Body of pancreas (tissue), 4 donors: ENCODE results near the gene AJAP1. TPM values are rescaled to one million over a fixed set of nuclear protein-coding genes. Genes with fewer than 3 reads are reported as not detected.

Experiments
- ATAC-seq: fragments of 150-250 bp; one replicate; pipeline ENCODE4 v1.9.1; 2016
- DNase-seq, 4 donors: peaks; one replicate each; pipeline ENCODE4 v3.0.0-alpha.2; 2019
- H3K27ac ChIP-seq, 4 donors: fragments of 200-600 bp; sonication (generic); 1 replicate in 3 of 4; 2 replicates in 1 of 4; pipeline versions ENCODE4 v1.5.1 to v1.6.1; 2016 to 2019; ENCODE audit warnings: mild to moderate bottlenecking in 1 of 4, mixed read lengths in 1 of 4, moderate library complexity in 1 of 4
- H3K27me3 ChIP-seq, 2 donors: fragments of 200-600 bp; sonication (generic); one replicate each; pipeline ENCODE4 v1.6.0; 2016; ENCODE audit warnings: mild to moderate bottlenecking in 1 of 2
- H3K36me3 ChIP-seq, 2 donors: fragments of 200-600 bp; sonication (generic); replicated peaks in 1 of 2; 2 replicates each; pipeline ENCODE4 v1.5.1; 2016; ENCODE audit warnings: low read depth in 2 of 2; ENCODE audit not compliant: insufficient read depth in 1 of 2
- H3K4me1 ChIP-seq: fragments of 200-600 bp; sonication (generic); one replicate; pipeline ENCODE4 v1.6.0; 2016
- H3K4me3 ChIP-seq, 2 donors: fragments of 200-600 bp; sonication (generic); 1 replicate in 1 of 2; 2 replicates in 1 of 2; pipeline ENCODE4 v1.5.1; 2016 to 2019
- H3K9me3 ChIP-seq, 3 donors: fragments of 200-600 bp; sonication (generic); 1 replicate in 2 of 3; 2 replicates in 1 of 3; pipeline ENCODE4 v1.5.1; 2016
- POLR2A ChIP-seq, 3 donors: fragments of 450-650 bp; IDR thresholded peaks; one replicate each; pipeline ENCODE4 v1.6.1; 2016; ENCODE audit warnings: antibody characterized with exemption in 3 of 3, mild to moderate bottlenecking in 2 of 3
- WGBS, 2 donors: methylation state at CpG; one replicate each; pipeline ENCODE4 v1.1.5; 2017; 5-methylcytosine and 5-hydroxymethylcytosine counted together
- intact Hi-C: fragments of 100-400 bp; cut with DNase I; formaldehyde crosslinking; loops from one replicate; pipeline ENCODE4 v1.15.1; 2023
- total RNA-seq, 2 donors: library from RNA; depleted of rRNA; stranded (reverse); fragments of >200 nt; gene quantifications; one replicate each; pipeline ENCODE4 v1.1.0, GENCODE V29; 2016
- TF ChIP-seq, protein P1 (sequence below), 7 experiments: fragments of 450-650 bp in 4 of 7; fragments of 200-600 bp in 3 of 7; sonication (generic) in 3 of 7; IDR thresholded peaks; one replicate each; pipeline ENCODE4 v1.5.1; 2016 to 2019; ENCODE audit warnings: antibody characterized with exemption in 7 of 7

The AJAP1 gene, protein sequence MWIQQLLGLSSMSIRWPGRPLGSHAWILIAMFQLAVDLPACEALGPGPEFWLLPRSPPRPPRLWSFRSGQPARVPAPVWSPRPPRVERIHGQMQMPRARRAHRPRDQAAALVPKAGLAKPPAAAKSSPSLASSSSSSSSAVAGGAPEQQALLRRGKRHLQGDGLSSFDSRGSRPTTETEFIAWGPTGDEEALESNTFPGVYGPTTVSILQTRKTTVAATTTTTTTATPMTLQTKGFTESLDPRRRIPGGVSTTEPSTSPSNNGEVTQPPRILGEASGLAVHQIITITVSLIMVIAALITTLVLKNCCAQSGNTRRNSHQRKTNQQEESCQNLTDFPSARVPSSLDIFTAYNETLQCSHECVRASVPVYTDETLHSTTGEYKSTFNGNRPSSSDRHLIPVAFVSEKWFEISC
- total RNA-seq, result 1 to 10 TPM in 1 of 2 donors, under 1 TPM in 1; 0.66 to 2.9 TPM

GRCh38 chr1:4653796-4654725, at the start of gene AJAP1:
Gene AJAP1 (plus strand): TSS chr1:4654609. CDS start chr1:4655426, 817 bp downstream.
- WGBS, 2 donors, result 2 to 3% methylated on average over 7 to 92 of the region's 112 CpGs
- Histone ChIP-seq H3K27ac (peak within 1 kb of the TSS in 1 of 4 donors; percentile 34), H3K27me3 (peaks cover 0 to 13% of the 10 kb centered on the region in 2 donors), H3K4me1 (peaks cover 25% of the 10 kb centered on the region), H3K36me3 (no peaks in the 10 kb centered on the region), H3K9me3 (no peaks in the 10 kb centered on the region), H3K4me3 (no peak within 1 kb of the TSS)
- intact Hi-C loops, result no loop called here
- ATAC-seq, result no peak
- DNase-seq, result no peak
- TF ChIP-seq, protein P1, sequence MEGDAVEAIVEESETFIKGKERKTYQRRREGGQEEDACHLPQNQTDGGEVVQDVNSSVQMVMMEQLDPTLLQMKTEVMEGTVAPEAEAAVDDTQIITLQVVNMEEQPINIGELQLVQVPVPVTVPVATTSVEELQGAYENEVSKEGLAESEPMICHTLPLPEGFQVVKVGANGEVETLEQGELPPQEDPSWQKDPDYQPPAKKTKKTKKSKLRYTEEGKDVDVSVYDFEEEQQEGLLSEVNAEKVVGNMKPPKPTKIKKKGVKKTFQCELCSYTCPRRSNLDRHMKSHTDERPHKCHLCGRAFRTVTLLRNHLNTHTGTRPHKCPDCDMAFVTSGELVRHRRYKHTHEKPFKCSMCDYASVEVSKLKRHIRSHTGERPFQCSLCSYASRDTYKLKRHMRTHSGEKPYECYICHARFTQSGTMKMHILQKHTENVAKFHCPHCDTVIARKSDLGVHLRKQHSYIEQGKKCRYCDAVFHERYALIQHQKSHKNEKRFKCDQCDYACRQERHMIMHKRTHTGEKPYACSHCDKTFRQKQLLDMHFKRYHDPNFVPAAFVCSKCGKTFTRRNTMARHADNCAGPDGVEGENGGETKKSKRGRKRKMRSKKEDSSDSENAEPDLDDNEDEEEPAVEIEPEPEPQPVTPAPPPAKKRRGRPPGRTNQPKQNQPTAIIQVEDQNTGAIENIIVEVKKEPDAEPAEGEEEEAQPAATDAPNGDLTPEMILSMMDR (IDR thresholded peaks at IDR 0.05), result no peak
- TF ChIP-seq POLR2A (IDR thresholded peaks at IDR 0.05), result no peak

DNA sequence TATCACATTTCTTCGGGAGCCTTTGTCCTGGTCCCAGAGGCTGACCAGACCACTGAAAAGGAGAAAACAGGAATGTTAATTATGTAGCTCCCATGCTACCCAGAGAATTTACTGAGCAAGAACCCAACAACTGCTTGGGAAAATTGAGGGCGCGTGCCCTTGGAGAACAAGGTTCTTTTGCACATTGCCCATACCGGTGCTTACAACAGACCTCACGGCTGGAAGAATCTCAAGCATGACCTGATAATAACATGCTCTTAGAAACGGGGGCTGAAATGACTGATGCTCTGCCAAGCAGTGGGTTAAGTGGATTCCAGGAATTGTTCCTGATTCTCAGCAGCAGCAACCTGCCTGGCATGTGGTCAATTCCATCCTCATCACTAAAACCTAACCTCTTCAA, 49.3 kb upstream of the AJAP1 start:
- Histone ChIP-seq H3K36me3 (no peaks in the 10 kb centered on the region), H3K27me3 (no peaks in the 10 kb centered on the region), H3K4me3 (no peak overlapping the region), H3K27ac (no peak overlapping the region), H3K4me1 (no peaks in the 10 kb centered on the region), H3K9me3 (peaks cover 0 to 4% (median 0%) of the 10 kb centered on the region in 3 donors)
- intact Hi-C loops, result no loop called here
- WGBS, 2 donors, result 32 to 38% methylated on average over 6 of the region's 6 CpGs
- TF ChIP-seq POLR2A (IDR thresholded peaks at IDR 0.05), result no peak
- TF ChIP-seq, protein P1 (IDR thresholded peaks at IDR 0.05), result no peak
- ATAC-seq (no peak), DNase-seq (no peak)

GRCh38 chr1:4611563-4612341, 42.7 kb upstream of the AJAP1 start:
- no peak for ATAC-seq
- TF ChIP-seq, protein P1 (IDR thresholded peaks at IDR 0.05), result no peak
- no peak for TF ChIP-seq POLR2A (IDR thresholded peaks at IDR 0.05)
- Histone ChIP-seq H3K27ac (no peak overlapping the region), H3K36me3 (no peaks in the 10 kb centered on the region), H3K4me1 (no peaks in the 10 kb centered on the region), H3K9me3 (peaks cover 0 to 5% (median 0%) of the 10 kb centered on the region in 3 donors), H3K4me3 (no peak overlapping the region), H3K27me3 (peaks cover 0 to 3% of the 10 kb centered on the region in 2 donors)
- no peak for DNase-seq
- WGBS, 2 donors, result 56 to 72% methylated on average over 23 to 24 of the region's 24 CpGs
- intact Hi-C loops, result no loop called here

DNA sequence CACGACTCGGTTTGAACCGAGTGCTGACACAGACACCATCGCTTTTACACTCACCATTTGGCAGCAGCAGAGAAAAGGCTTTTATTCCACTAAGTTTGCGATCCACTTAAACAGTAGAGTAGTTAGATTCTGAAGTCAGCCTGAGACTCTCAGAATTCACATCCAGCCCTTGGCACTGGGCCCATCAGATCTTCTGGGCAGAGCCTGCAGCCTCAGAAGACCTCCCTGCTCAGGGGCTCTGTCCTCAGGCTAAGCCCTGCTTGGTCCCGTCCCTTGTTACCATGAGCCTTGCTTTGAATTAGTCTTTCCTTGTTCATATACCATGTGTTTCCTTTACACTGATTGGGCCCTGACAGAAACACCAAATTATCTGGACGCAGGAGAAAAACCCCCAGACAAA, 41.4 kb upstream of the AJAP1 start:
- H3K9me3 ChIP-seq, result peaks cover 0 to 5% (median 0%) of the 10 kb centered on the region in 3 donors
- peaks cover 0 to 3% of the 10 kb centered on the region in 2 donors for H3K27me3 ChIP-seq
- intact Hi-C loops, result no loop called here
- H3K4me1 ChIP-seq, result no peaks in the 10 kb centered on the region
- no peak for ATAC-seq
- 62 to 66% methylated on average over 7 of the region's 7 CpGs for WGBS, 2 donors
- no peaks in the 10 kb centered on the region for H3K36me3 ChIP-seq
- DNase-seq, result no peak
- no peak for TF ChIP-seq POLR2A (IDR thresholded peaks at IDR 0.05)
- TF ChIP-seq, protein P1 (IDR thresholded peaks at IDR 0.05), result no peak
- no peak overlapping the region for H3K4me3 ChIP-seq
- H3K27ac ChIP-seq, result no peak overlapping the region
